ENCODE measurements around the gene PNCK.

DNA sequence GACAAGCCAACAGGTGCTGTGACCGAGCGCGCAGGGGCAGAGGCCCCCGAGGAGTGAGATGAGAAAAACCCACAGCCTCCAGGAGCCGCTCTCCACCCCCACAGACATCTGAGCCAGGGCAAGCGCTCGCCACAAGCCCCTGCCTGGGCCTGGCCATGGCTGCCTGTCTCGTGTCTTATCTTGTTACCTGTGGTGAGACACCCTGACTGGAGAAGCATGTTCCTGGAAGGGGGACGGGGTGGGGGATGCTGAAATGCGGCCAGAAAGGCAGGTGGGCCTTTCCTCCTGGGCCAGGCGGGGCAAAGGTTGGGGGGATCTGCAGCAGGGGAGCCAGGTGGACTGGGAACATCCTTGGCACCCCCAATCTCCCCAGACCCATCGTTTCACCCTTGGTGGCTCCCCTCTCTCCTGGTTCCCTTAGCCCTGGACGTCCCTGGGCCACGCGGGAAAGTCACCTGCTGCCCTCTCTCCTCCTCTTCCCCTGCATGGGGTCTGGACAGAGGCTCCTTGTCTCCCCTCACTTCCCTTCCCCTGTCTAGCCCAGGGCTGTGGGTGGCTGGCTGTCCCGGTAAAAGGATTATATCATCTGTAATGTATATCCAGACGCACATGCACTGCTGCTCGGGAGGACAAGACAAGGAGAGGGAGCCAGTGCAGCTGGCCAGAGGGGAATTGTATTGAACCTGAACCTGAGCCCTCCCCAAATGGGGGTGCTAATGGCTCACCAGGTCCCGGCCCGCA, 35.0 kb downstream of the PNCK start:
- TF ChIP-seq, protein P1, sequence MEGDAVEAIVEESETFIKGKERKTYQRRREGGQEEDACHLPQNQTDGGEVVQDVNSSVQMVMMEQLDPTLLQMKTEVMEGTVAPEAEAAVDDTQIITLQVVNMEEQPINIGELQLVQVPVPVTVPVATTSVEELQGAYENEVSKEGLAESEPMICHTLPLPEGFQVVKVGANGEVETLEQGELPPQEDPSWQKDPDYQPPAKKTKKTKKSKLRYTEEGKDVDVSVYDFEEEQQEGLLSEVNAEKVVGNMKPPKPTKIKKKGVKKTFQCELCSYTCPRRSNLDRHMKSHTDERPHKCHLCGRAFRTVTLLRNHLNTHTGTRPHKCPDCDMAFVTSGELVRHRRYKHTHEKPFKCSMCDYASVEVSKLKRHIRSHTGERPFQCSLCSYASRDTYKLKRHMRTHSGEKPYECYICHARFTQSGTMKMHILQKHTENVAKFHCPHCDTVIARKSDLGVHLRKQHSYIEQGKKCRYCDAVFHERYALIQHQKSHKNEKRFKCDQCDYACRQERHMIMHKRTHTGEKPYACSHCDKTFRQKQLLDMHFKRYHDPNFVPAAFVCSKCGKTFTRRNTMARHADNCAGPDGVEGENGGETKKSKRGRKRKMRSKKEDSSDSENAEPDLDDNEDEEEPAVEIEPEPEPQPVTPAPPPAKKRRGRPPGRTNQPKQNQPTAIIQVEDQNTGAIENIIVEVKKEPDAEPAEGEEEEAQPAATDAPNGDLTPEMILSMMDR (IDR thresholded peaks at IDR 0.05), result no peak
- TF ChIP-seq POLR2A (IDR thresholded peaks at IDR 0.05), result no peak
- TF ChIP-seq EP300 (IDR thresholded peaks at IDR 0.05), result no peak

Measured in sigmoid colon (tissue), 4 donors.